Epithelial cell of esophagus (primary cell): Measurements from ENCODE around the gene CNIH2.

Experiments
- DNase-seq: peaks from one replicate; pipeline ENCODE4 v3.0.0; 2010; ENCODE audit warnings: low read depth
- H3K4me3 ChIP-seq: 2 replicates; pipeline ENCODE4 v1.5.1; 2011; ENCODE audit warnings: mild to moderate bottlenecking, low read length, control low read depth
- CTCF ChIP-seq: IDR thresholded peaks from 2 replicates; pipeline ENCODE4 v1.5.1; 2011; ENCODE audit warnings: low read depth, mild to moderate bottlenecking, low read length, control low read depth, inconsistent platforms; ENCODE audit not compliant: insufficient read depth; ENCODE audit errors: missing control alignments

The CNIH2 gene

GRCh38 chr11:66287211-66287888, 9.4 kb downstream of the CNIH2 start:
- TF ChIP-seq CTCF: no peak
- no peak overlapping the region for H3K4me3 ChIP-seq
- no peak for DNase-seq

- no peak for DNase-seq
- H3K4me3 ChIP-seq: peak overlapping the region; percentile 79
- TF ChIP-seq CTCF: no peak
These were observed 10.1 kb downstream of the CNIH2 start for GRCh38 chr11:66287889-66288670.

- peak; percentile 100 for DNase-seq
- TF ChIP-seq CTCF: no peak
- peak within 1 kb of the TSS; percentile 79 for H3K4me3 ChIP-seq
These were observed 10.9 kb downstream of the CNIH2 start, which contains the start of gene YIF1A for GRCh38 chr11:66288671-66289547. TSS of gene YIF1A (minus strand) at chr11:66289143. CDS start at chr11:66288985, 158 bp downstream.

GRCh38 chr11:66289548-66290329, 11.8 kb downstream of the CNIH2 start:
- TF ChIP-seq CTCF: no peak
- no peak for DNase-seq
- peak overlapping the region; percentile 69 for H3K4me3 ChIP-seq

- DNase-seq: no peak
- no peak overlapping the region for H3K4me3 ChIP-seq
- no peak for TF ChIP-seq CTCF
These were observed 12.3 kb downstream of the CNIH2 start for GRCh38 chr11:66290330-66290621.

GRCh38 chr11:66291303-66291705, 13.3 kb downstream of the CNIH2 start:
- no peak for TF ChIP-seq CTCF
- DNase-seq: no peak
- H3K4me3 ChIP-seq: no peak overlapping the region
